Neural progenitor cell (in vitro differentiated cells): ENCODE data around the gene SPEF2.

Experiments
- CTCF ChIP-seq: fragments of 200-600 bp; sonication (generic); IDR thresholded peaks from 2 replicates; pipeline ENCODE4 v1.5.1; 2017; ENCODE audit warnings: antibody characterized with exemption, mild to moderate bottlenecking
- EZH2 ChIP-seq: fragments of 200-600 bp; sonication (generic); IDR thresholded peaks from 2 replicates; pipeline ENCODE4 v1.6.1; 2017; ENCODE audit warnings: antibody characterized with exemption, mild to moderate bottlenecking, moderate library complexity
- EZH2phosphoT487 ChIP-seq: fragments of 200-600 bp; sonication (generic); IDR thresholded peaks from 2 replicates; pipeline ENCODE4 v1.6.1; 2017; ENCODE audit warnings: antibody characterized with exemption

DNA sequence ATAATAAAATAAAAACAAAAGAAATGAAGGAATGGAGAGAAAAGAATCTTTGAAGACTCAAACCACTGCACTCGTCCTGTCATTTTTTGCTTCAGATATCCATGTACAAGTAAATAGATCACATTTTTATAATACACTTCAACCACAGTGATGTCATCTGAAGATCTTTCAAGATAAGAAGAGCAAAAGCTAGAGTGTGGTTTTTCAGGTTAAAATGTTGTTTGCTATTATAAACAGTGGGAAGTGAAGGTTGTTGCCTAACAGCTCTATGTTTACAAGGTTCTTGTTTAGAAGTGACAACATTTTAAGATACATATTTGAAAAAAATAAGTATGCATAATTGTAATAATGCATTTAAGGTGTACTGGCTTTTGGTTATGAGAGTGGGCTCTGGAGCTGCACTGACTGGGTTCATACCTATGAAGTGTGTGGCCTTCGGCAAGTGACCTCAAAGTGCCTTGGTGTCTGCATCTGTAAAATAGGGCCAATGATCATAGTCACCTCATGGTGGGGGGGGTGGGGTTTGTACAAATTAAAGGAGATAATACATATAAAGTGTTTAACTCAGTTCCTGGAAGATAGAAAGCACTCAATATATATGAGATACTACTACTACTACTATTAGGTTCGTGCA lies 193.6 kb downstream of the SPEF2 start:
- no peak for TF ChIP-seq CTCF
- TF ChIP-seq EZH2phosphoT487, result no peak
- no peak for TF ChIP-seq EZH2
